ENCODE results near the gene MLIP.

DNA sequence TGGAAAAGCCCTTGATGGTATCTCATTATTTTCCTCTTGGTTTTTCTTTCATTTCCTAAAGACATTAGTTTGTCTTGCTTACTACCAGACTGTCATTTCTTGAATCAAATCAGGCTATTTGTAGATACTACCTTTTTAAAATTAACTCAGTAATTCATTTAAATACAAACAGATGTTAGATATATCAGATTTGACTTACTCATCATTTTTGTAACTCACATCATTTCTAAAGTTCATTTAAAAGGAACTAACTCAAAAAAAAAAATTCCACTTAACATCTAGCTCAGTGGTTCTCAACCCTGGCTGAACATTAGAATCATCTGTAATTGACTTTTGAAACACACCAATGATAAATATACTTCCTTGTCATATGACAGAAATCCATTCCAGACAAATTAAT lies 148.8 kb downstream of the MLIP start:
- TF ChIP-seq SUZ12 (IDR thresholded peaks at IDR 0.05) (no peak), BHLHE40 (IDR thresholded peaks at IDR 0.05; ENCODE audit: borderline replicate concordance) (no peak), ARNT (IDR thresholded peaks at IDR 0.05) (no peak), CTBP1 (IDR thresholded peaks at IDR 0.05; ENCODE audit: borderline replicate concordance) (no peak), FOXA1 (IDR thresholded peaks at IDR 0.05) (no peak), FOXM1 (IDR thresholded peaks at IDR 0.05; ENCODE audit: borderline replicate concordance) (no peak), SP1 (IDR thresholded peaks at IDR 0.05) (no peak), NFRKB (IDR thresholded peaks at IDR 0.05) (no peak), ZNF384 (IDR thresholded peaks at IDR 0.05) (no peak), PKNOX1 (IDR thresholded peaks at IDR 0.05) (no peak)
